DND-41 (cell line): ENCODE results near the gene EP400.

Experiments
- ATAC-seq: fragments of 200-7000 bp; cut with Tn5 transposase; 3 replicates; pipeline ENCODE4 v1.9.1; 2021; ENCODE audit warnings: low read depth; ENCODE audit not compliant: insufficient read depth
- DNase-seq: peaks from one replicate; pipeline ENCODE4 v3.0.0-alpha.2; 2020
- H2AFZ ChIP-seq: 2 replicates; pipeline ENCODE4 v1.6.0; 2012; ENCODE audit warnings: low read depth, low read length
- H3K27ac ChIP-seq: 2 replicates; pipeline ENCODE4 v1.5.1; 2012; ENCODE audit warnings: low read length, inconsistent platforms
- H3K27me3 ChIP-seq: fragments of 200-600 bp; sonication (generic); 2 replicates; pipeline ENCODE4 v1.6.0; 2012; ENCODE audit warnings: low read length, mild to moderate bottlenecking, inconsistent platforms; ENCODE audit not compliant: insufficient read depth, poor library complexity
- H3K36me3 ChIP-seq: 2 replicates; pipeline ENCODE4 v1.5.1; 2012; ENCODE audit warnings: low read length, inconsistent platforms; ENCODE audit not compliant: insufficient read depth
- H3K4me1 ChIP-seq: 2 replicates; pipeline ENCODE4 v1.5.1; 2012; ENCODE audit warnings: mild to moderate bottlenecking, low read length; ENCODE audit not compliant: insufficient read depth
- H3K4me2 ChIP-seq: 2 replicates; pipeline ENCODE4 v1.6.0; 2012; ENCODE audit warnings: mild to moderate bottlenecking, moderate library complexity, low read length, inconsistent platforms; ENCODE audit not compliant: insufficient read depth
- H3K4me3 ChIP-seq, 2 experiments: fragments of 200-600 bp in 1 of 2; shearing (Covaris generic) in 1 of 2; 2 replicates each; pipeline ENCODE4 v1.5.1; 2012 to 2016; ENCODE audit warnings: inconsistent platforms in 2 of 2, low read length in 2 of 2, mild to moderate bottlenecking in 2 of 2, low read depth in 1 of 2, moderate library complexity in 1 of 2
- H3K79me2 ChIP-seq: 2 replicates; pipeline ENCODE4 v1.6.0; 2012; ENCODE audit warnings: low read length, inconsistent platforms; ENCODE audit not compliant: insufficient read depth
- H3K9ac ChIP-seq: 2 replicates; pipeline ENCODE4 v1.6.0; 2012; ENCODE audit warnings: low read depth, mild to moderate bottlenecking, inconsistent platforms, low read length, moderate library complexity
- H3K9me3 ChIP-seq: 2 replicates; pipeline ENCODE4 v1.5.1; 2012; ENCODE audit warnings: low read length, moderate library complexity, mild to moderate bottlenecking, inconsistent platforms; ENCODE audit not compliant: insufficient read depth, severe bottlenecking
- H4K20me1 ChIP-seq: 2 replicates; pipeline ENCODE4 v1.6.0; 2012; ENCODE audit warnings: low read length; ENCODE audit not compliant: insufficient read depth
- CTCF ChIP-seq: IDR thresholded peaks from 2 replicates; pipeline ENCODE4 v1.5.1; 2012; ENCODE audit warnings: borderline replicate concordance, low read length, moderate library complexity, mild to moderate bottlenecking; ENCODE audit not compliant: poor library complexity, severe bottlenecking; ENCODE audit errors: extremely low read depth
- EZH2 ChIP-seq: IDR thresholded peaks from 3 replicates; pipeline ENCODE4 v1.6.1; 2012; ENCODE audit warnings: borderline replicate concordance, low read depth, mild to moderate bottlenecking, moderate library complexity, low read length, inconsistent platforms; ENCODE audit not compliant: severe bottlenecking

EP400 gene

GRCh38 chr12:132036063-132036683, 86.4 kb downstream of the EP400 start:
- peaks cover 87% of the 10 kb centered on the region for H3K36me3 ChIP-seq

GRCh38 chr12:132040906-132041606, 91.3 kb downstream of the EP400 start:
- DNase-seq = no peak
- Histone ChIP-seq H4K20me1 (peaks cover 19% of the 10 kb centered on the region), H3K9ac (no peak overlapping the region), H3K79me2 (no peaks in the 10 kb centered on the region; the same call in 1 of the 2 replicates), H3K4me2 (no peak overlapping the region), H3K27me3 (no peaks in the 10 kb centered on the region), H3K36me3 (peaks cover 90% of the 10 kb centered on the region), H3K9me3 (no peaks in the 10 kb centered on the region), H3K27ac (0 out of 2 replicates have a peak overlapping the region, but pooled peaks have one; percentile 16), H2AFZ (no peak overlapping the region), H3K4me3 (no peak overlapping the region), H3K4me1 (peaks cover 4% of the 10 kb centered on the region)
- TF ChIP-seq EZH2 (no peak), CTCF (no peak)
- ATAC-seq = peak; percentile 54; the same call in 2 of the 3 replicates

More at GRCh38 chr12:132036063-132036683, 86.4 kb downstream of the EP400 start:
- Histone ChIP-seq H2AFZ (no peak overlapping the region), H3K4me1 (no peaks in the 10 kb centered on the region), H4K20me1 (peaks cover 9% of the 10 kb centered on the region; the same call in 1 of the 2 replicates), H3K79me2 (no peaks in the 10 kb centered on the region), H3K9me3 (no peaks in the 10 kb centered on the region), H3K9ac (no peak overlapping the region), H3K27me3 (no peaks in the 10 kb centered on the region), H3K27ac (no peak overlapping the region), H3K4me3 (no peak overlapping the region), H3K4me2 (no peak overlapping the region)
- TF ChIP-seq EZH2 (no peak), CTCF (no peak)
- ATAC-seq = no peak
- DNase-seq = no peak

GRCh38 chr12:132043216-132043615, 93.5 kb downstream of the EP400 start:
- H3K79me2 ChIP-seq = no peaks in the 10 kb centered on the region; the same call in 1 of the 2 replicates
- no peak overlapping the region for H3K4me2 ChIP-seq
- H4K20me1 ChIP-seq = peaks cover 15% of the 10 kb centered on the region
- no peak overlapping the region for H3K9ac ChIP-seq
- no peak overlapping the region for H3K27ac ChIP-seq
- no peak overlapping the region for H3K4me3 ChIP-seq
- no peak for DNase-seq
- H3K9me3 ChIP-seq = no peaks in the 10 kb centered on the region
- H3K27me3 ChIP-seq = no peaks in the 10 kb centered on the region
- no peak for ATAC-seq
- H2AFZ ChIP-seq = no peak overlapping the region
- H3K4me1 ChIP-seq = peaks cover 4% of the 10 kb centered on the region
- H3K36me3 ChIP-seq = peaks cover 81% of the 10 kb centered on the region
- TF ChIP-seq EZH2 (no peak), CTCF (no peak)
